Activated naive CD4-positive, alpha-beta T cell treated with anti-CD3 and anti-CD28 coated beads, Interleukin-2, amount 50 U/mL, for 72 hours (primary cell): ENCODE measurements around the gene CD79B. TPM values are rescaled to one million over a fixed set of nuclear protein-coding genes. Genes with fewer than 3 reads are reported as not detected.

Experiments
- ATAC-seq, 2 donors: fragments of 150-1000 bp; cut with Tn5 transposase; 2 replicates each; pipeline ENCODE4 v1.10.0; 2021; ENCODE audit warnings: mild to moderate bottlenecking in 2 of 2, moderate library complexity in 2 of 2
- DNase-seq, 2 donors: peaks; one replicate each; pipeline ENCODE4 v3.0.0; 2021 to 2022; ENCODE audit warnings: low spot score in 2 of 2
- H3K27ac Mint-ChIP-seq, 2 donors: one replicate each; pipeline ENCODE4 v1.8.0; 2022; ENCODE audit warnings: mild to moderate bottlenecking in 2 of 2, mixed read lengths in 2 of 2
- H3K36me3 Mint-ChIP-seq, 2 donors: one replicate each; pipeline ENCODE4 v1.8.0; 2022; ENCODE audit warnings: mixed read lengths in 2 of 2
- H3K9me3 Mint-ChIP-seq, 2 donors: one replicate each; pipeline ENCODE4 v1.8.0; 2022; ENCODE audit warnings: mixed read lengths in 2 of 2
- total RNA-seq, 2 donors: library from RNA; stranded (reverse); gene quantifications; one replicate each; pipeline ENCODE4 v1.2.3, GENCODE V29; 2022

Gene CD79B
- total RNA-seq, result 10 to 100 TPM; 28.7 to 52.6 TPM

- DNase-seq, result peak in 1 of 2 donors; percentile 36
- ATAC-seq, result peak; percentile 78 to 86
- Mint-ChIP-seq H3K9me3 (no peaks in the 10 kb centered on the region), H3K27ac (peak within 1 kb of the TSS; percentile 86 to 91), H3K36me3 (peaks cover 0 to 5% of the 10 kb centered on the region in 2 donors)
Measured at GRCh38 chr17:63931981-63932561, at the start of gene CD79B. TSS of gene CD79B (minus strand) at chr17:63932331. CDS start at chr17:63932261, 70 bp downstream.

- peaks cover 9 to 12% of the 10 kb centered on the region in 2 donors for H3K9me3 Mint-ChIP-seq
- H3K36me3 Mint-ChIP-seq, result peaks cover 6 to 15% of the 10 kb centered on the region in 2 donors
- no peak for ATAC-seq
- H3K27ac Mint-ChIP-seq, result no peak overlapping the region
- DNase-seq, result no peak
Measured at GRCh38 chr17:63978272-63979200, 46.4 kb upstream of the CD79B start.

GRCh38 chr17:63976702-63977101 is 44.6 kb upstream of the CD79B start:
- H3K9me3 Mint-ChIP-seq, result no peaks in the 10 kb centered on the region
- no peak overlapping the region for H3K27ac Mint-ChIP-seq
- no peak for DNase-seq
- ATAC-seq, result no peak
- H3K36me3 Mint-ChIP-seq, result peaks cover 0 to under 1% of the 10 kb centered on the region in 2 donors

DNA sequence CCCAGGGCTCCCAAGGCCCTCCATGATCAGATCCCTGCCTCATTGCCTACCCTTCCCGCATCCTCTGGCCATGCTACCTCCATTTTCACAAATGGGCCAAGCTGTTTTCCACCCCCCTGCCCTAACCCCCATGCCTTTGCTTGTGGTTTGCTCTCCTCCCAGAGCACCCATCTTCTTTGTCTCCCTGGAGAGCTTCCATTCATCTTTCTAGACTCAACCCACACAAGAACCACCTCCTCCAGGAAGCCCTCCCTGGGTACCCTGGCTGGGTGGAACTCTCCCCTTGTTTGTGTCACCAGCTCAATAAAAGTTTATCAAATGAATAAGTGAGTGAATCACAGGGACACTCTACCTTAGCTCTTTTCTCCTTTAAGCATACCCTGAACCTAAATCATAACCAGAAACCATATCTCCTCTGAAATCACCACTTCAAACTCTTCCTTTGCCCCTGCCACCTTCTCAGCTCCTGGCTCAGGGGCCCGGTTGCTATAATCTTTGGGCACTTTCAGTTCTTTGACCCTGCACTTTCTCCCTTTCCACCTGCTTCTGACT is 43.5 kb upstream of the CD79B start:
- no peaks in the 10 kb centered on the region for H3K36me3 Mint-ChIP-seq
- H3K27ac Mint-ChIP-seq, result peak overlapping the region in 1 of 2 donors; percentile 16
- ATAC-seq (peak; percentile 58 to 63), DNase-seq (no peak)
- H3K9me3 Mint-ChIP-seq, result no peaks in the 10 kb centered on the region

DNA sequence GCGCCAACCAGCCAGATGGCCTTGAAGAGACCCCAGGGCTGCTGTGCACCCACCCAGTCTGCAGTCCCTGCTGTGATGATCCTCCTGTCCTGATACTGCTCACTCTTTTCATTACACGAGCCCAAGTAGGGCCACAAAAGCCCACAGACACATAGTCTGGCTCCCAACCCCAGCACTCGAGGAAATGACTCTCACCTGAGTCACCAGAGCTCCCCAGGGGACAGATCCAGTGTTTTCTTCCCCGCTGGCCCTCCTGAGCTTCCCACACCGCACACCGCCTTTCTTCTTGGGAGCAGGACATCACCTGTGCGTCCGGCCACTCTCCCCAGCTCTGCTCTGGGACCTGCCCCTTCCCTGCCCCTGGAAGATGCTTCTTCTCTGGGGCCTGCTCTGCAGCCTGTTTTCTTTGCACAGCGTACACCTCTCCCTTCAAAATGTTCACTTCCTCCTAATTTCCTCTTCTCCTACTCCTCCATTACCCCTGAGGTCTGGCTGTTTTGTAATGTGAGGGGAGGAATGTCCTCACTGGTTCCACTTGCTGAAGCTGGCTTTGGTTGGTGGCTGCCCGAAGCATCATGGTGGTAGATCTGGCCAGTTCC is 42.6 kb upstream of the CD79B start:
- H3K36me3 Mint-ChIP-seq, result no peaks in the 10 kb centered on the region
- DNase-seq, result no peak
- H3K9me3 Mint-ChIP-seq, result no peaks in the 10 kb centered on the region
- peak; percentile 66 to 71 for ATAC-seq
- H3K27ac Mint-ChIP-seq, result peak overlapping the region in 1 of 2 donors; percentile 16

GRCh38 chr17:63973930-63974593 is 41.9 kb upstream of the CD79B start:
- no peak overlapping the region for H3K27ac Mint-ChIP-seq
- H3K36me3 Mint-ChIP-seq, result no peaks in the 10 kb centered on the region
- no peak for ATAC-seq
- DNase-seq, result no peak
- no peaks in the 10 kb centered on the region for H3K9me3 Mint-ChIP-seq

DNA sequence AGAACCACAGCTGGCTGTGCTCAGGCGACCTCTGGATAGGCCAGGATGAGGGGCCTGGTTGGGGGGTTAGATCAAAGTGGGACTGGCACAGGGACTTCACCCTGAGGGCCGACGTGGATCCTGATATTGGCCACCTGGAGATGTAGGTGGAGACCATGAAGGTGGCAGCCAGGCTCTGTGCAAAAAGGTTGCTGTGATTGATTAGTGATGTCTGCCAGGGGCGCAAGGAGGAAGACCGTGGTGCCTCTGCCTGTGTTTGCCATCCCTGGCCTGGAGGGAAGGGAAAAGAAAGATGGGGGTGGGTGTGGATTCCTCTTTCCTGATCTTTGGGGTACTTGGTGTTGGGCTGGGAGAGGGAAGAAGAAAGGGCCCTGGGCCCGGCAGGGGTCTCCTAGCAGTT is 41.1 kb upstream of the CD79B start:
- no peaks in the 10 kb centered on the region for H3K9me3 Mint-ChIP-seq
- H3K27ac Mint-ChIP-seq, result no peak overlapping the region
- no peak for DNase-seq
- ATAC-seq, result no peak
- H3K36me3 Mint-ChIP-seq, result no peaks in the 10 kb centered on the region

- no peak for DNase-seq
- H3K36me3 Mint-ChIP-seq, result no peaks in the 10 kb centered on the region
- no peak for ATAC-seq
- no peak within 1 kb of the TSS for H3K27ac Mint-ChIP-seq
- no peaks in the 10 kb centered on the region for H3K9me3 Mint-ChIP-seq
Measured at GRCh38 chr17:63972796-63973195, 40.7 kb upstream of the CD79B start, which contains the start of gene SCN4A. TSS of gene SCN4A (minus strand) at chr17:63972918. CDS start at chr17:63972841, 77 bp downstream.

DNA sequence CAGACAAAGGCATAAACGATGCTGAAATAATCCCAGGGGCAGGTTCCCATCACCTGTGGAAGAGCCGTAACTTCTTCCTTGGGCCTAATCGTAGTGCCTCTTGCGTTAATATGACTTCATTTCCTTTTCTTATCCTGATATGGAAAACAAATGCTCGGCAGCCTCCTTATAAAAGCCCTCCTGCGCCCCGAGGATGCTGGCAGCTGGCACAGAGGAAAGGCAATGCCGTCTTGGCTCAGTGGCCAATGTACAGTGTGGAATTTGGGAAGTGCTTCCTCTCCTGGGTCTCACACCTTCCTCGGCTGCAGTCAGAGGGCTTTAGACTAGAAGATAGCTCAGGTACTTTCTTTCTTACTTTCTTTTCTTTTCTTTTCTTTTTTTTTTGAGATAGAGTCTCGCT is 37.1 kb upstream of the CD79B start:
- no peaks in the 10 kb centered on the region for H3K9me3 Mint-ChIP-seq
- DNase-seq, result no peak
- peak overlapping the region in 1 of 2 donors; percentile 31 for H3K27ac Mint-ChIP-seq
- no peaks in the 10 kb centered on the region for H3K36me3 Mint-ChIP-seq
- no peak for ATAC-seq

- H3K27ac Mint-ChIP-seq, result peak overlapping the region in 1 of 2 donors; percentile 53
- DNase-seq (no peak), ATAC-seq (peak; percentile 57 to 70)
- no peaks in the 10 kb centered on the region for H3K9me3 Mint-ChIP-seq
- no peaks in the 10 kb centered on the region for H3K36me3 Mint-ChIP-seq
Measured at GRCh38 chr17:63967953-63968352, 35.8 kb upstream of the CD79B start.

DNA sequence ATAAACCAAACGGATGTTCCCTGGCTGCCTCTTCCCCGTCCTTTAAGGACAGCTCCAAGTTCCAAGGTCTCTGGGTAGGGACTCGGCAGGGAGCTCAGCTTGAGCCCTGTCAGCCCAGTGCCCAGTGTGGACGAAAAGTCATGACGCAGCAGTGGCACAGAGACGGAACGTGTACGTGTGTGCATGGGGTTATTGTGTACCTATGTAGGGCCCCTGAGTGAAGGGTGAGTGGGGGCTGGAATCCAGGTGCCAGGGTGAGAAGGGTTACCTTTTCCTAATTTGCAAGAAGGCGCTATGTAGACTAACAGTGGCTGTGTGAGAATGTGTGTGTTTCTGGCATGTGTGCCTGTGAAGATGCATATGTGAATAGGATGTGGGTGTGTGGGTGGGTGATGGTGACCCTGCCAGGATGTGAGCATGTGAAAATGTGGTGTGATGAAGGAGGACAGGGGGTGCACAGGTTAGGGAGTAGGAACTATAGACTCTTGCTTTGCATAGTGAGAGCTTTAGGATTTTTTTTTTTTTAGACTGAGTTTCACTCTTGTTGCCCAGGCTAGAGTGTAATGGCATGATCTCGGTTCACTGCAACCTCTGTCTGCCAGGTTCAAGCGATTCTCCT is 34.6 kb upstream of the CD79B start:
- no peaks in the 10 kb centered on the region for H3K9me3 Mint-ChIP-seq
- ATAC-seq, result peak; percentile 79 to 89
- no peak overlapping the region for H3K27ac Mint-ChIP-seq
- no peaks in the 10 kb centered on the region for H3K36me3 Mint-ChIP-seq
- no peak for DNase-seq

DNA sequence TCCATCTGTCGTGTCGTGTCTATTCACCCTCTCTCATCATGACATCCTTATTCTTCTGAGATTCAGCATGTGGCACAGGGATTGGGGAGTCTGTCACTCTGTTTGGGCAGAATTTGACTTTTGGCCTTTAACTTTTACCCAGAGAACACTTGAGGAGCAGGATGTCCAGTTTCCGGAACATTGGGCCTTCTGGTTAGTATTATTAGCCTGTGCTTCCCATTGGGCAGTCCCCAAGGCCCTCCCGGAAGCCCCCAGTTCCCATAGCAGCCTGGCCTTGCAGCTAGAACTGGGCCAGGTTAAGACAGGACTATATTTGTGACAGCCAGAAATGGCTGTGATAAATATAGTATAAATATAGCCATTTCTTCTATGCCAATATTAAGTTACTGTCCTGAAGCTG is 31.0 kb upstream of the CD79B start:
- H3K9me3 Mint-ChIP-seq, result no peaks in the 10 kb centered on the region
- DNase-seq, result no peak
- H3K27ac Mint-ChIP-seq, result peak overlapping the region in 1 of 2 donors; percentile 2
- no peaks in the 10 kb centered on the region for H3K36me3 Mint-ChIP-seq
- no peak for ATAC-seq

- no peak for ATAC-seq
- H3K27ac Mint-ChIP-seq, result peak overlapping the region in 1 of 2 donors; percentile 2
Measured at GRCh38 chr17:63962298-63962744, 30.2 kb upstream of the CD79B start.

DNA sequence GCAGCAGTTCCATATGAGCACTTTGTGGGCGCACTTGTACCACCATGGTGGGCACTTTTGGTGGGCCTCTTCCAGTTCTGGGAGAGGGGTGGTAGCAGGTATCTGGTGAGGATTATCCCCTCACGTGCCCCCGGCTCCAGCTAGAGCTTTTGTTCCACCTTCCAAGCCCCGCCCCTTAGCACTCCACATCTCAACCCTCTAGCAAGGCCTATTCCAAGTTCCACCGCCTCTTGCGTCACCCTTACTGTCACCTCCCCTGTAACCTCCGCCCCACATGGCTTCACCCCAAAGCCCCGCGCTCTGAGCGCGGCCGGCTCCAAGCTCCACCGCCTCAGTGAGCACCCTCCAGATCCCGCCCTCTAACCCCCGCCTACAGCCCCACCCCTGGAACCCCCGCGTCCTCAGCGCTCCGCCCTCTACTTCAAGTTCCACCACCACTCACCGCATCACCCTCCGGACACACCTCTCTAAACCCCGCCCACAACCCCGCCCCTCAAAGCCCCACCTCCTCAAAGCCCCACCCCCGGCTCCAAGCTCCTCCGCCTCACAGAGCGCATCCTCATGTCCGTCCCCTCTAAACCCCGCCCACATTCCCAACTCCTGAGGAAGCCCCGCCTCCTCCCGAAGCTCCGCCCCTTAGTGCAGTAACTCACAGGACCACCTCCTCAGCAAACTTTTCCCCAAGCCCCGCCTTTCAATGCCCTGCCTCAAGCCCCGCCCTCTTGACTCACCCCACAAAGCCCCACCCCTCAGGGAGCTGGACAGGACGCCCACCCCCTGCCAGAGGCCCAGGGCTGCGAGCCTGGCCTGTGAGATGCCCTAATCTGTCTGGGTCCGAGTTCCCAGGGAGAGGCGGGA is 29.5 kb upstream of the CD79B start:
- peak; percentile 43 to 71 for ATAC-seq
- Mint-ChIP-seq H3K27ac (no peak overlapping the region), H3K9me3 (no peaks in the 10 kb centered on the region), H3K36me3 (no peaks in the 10 kb centered on the region)
- no peak for DNase-seq

More at GRCh38 chr17:63962298-63962744, 30.2 kb upstream of the CD79B start:
- Mint-ChIP-seq H3K9me3 (no peaks in the 10 kb centered on the region), H3K36me3 (no peaks in the 10 kb centered on the region)
- DNase-seq, result no peak

- no peak overlapping the region for H3K27ac Mint-ChIP-seq
- ATAC-seq (no peak), DNase-seq (no peak)
- H3K36me3 Mint-ChIP-seq, result no peaks in the 10 kb centered on the region
- no peaks in the 10 kb centered on the region for H3K9me3 Mint-ChIP-seq
Measured at GRCh38 chr17:63960430-63960829, 28.3 kb upstream of the CD79B start.
